ENCODE results near the gene RBMS1. TPM values are rescaled to one million over a fixed set of nuclear protein-coding genes. Genes with fewer than 3 reads are reported as not detected.

RBMS1 gene
- total and polyA plus RNA-seq, 4 donors: 49.5 to 215 (median 76.3) TPM

DNA sequence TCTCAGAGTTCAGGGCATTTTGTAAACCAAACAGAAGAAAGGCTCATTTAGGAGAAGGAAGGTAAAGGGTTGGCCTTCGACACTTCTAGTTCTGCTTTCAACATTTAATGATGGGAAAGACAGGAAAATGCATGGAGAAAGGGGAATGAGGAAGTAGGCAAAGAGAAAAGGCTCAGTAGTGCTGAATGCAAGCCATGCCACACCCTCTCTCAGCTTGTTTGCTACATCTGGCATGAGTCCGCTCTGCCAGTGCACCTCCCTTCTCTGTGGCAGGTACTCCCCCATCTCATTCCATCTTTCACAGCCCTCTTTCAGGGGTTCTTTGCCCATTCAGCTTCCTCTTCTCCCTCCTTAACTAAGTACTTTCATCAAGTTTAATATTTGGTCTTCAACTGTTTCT is 172.6 kb downstream of the RBMS1 start:
- DNase-seq: no peak
- H3K36me3 ChIP-seq (ENCODE audit: control insufficient read depth in 4 of 4, insufficient read depth in 4 of 4, low read length in 4 of 4): no peaks in the 10 kb centered on the region
- H3K4me3 ChIP-seq: no peak overlapping the region
- WGBS, 2 donors: 38 to 42% methylated on average over 2 of the region's 2 CpGs
- TF ChIP-seq, protein P1, sequence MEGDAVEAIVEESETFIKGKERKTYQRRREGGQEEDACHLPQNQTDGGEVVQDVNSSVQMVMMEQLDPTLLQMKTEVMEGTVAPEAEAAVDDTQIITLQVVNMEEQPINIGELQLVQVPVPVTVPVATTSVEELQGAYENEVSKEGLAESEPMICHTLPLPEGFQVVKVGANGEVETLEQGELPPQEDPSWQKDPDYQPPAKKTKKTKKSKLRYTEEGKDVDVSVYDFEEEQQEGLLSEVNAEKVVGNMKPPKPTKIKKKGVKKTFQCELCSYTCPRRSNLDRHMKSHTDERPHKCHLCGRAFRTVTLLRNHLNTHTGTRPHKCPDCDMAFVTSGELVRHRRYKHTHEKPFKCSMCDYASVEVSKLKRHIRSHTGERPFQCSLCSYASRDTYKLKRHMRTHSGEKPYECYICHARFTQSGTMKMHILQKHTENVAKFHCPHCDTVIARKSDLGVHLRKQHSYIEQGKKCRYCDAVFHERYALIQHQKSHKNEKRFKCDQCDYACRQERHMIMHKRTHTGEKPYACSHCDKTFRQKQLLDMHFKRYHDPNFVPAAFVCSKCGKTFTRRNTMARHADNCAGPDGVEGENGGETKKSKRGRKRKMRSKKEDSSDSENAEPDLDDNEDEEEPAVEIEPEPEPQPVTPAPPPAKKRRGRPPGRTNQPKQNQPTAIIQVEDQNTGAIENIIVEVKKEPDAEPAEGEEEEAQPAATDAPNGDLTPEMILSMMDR (IDR thresholded peaks at IDR 0.05; ENCODE audit: control extremely low read depth, extremely low read depth): no peak
- H3K9me3 ChIP-seq (ENCODE audit: control insufficient read depth in 4 of 4, insufficient read depth in 3 of 4, low read length in 3 of 4): no peaks in the 10 kb centered on the region
- no peaks in the 10 kb centered on the region for H3K27me3 ChIP-seq (ENCODE audit: control insufficient read depth in 3 of 3, insufficient read depth in 3 of 3, low read length in 2 of 3)
- peak; percentile 68 for ATAC-seq (ENCODE audit: insufficient read depth, low FRiP score)
- peaks cover 2 to 44% (median 16%) of the 10 kb centered on the region in 5 donors for H3K4me1 ChIP-seq (ENCODE audit: control insufficient read depth in 5 of 5, insufficient read depth in 5 of 5, low read length in 5 of 5)
- H3K27ac ChIP-seq (ENCODE audit: low read depth in 1 of 2, low read length in 1 of 2): peak overlapping the region in 1 of 2 donors; percentile 61
- H3K9ac ChIP-seq (ENCODE audit: insufficient read depth in 1 of 2, low read length in 2 of 2): no peak overlapping the region

DNA sequence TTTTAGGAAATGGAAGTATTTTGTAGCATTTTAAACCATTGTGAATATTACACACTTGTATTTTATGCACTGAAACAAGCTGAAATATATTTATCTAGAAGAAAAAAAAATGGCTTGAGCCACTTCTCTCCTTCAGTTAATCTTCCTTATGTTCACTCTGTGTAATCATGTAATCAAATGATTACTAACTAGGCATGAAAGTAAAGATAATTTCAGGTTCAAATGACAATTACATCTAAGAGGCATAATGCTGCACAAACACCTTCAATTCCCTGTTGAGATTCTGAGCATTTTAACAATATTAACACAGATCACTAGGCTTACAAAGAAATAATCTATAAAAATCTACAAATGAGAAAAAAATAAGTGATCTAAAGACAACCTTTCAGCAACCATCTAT is 173.9 kb downstream of the RBMS1 start:
- DNase-seq (no peak), ATAC-seq (ENCODE audit: insufficient read depth, low FRiP score) (no peak)
- H3K9ac ChIP-seq (ENCODE audit: insufficient read depth in 1 of 2, low read length in 2 of 2): no peak overlapping the region
- TF ChIP-seq, protein P1 (IDR thresholded peaks at IDR 0.05; ENCODE audit: control extremely low read depth, extremely low read depth): no peak
- H3K4me3 ChIP-seq: no peak overlapping the region
- H3K36me3 ChIP-seq (ENCODE audit: control insufficient read depth in 4 of 4, insufficient read depth in 4 of 4, low read length in 4 of 4): no peaks in the 10 kb centered on the region
- no peaks in the 10 kb centered on the region for H3K9me3 ChIP-seq (ENCODE audit: control insufficient read depth in 4 of 4, insufficient read depth in 3 of 4, low read length in 3 of 4)
- H3K27ac ChIP-seq (ENCODE audit: low read depth in 1 of 2, low read length in 1 of 2): no peak overlapping the region
- peaks cover 2 to 39% (median 16%) of the 10 kb centered on the region in 5 donors for H3K4me1 ChIP-seq (ENCODE audit: control insufficient read depth in 5 of 5, insufficient read depth in 5 of 5, low read length in 5 of 5)
- H3K27me3 ChIP-seq (ENCODE audit: control insufficient read depth in 3 of 3, insufficient read depth in 3 of 3, low read length in 2 of 3): no peaks in the 10 kb centered on the region

DNA sequence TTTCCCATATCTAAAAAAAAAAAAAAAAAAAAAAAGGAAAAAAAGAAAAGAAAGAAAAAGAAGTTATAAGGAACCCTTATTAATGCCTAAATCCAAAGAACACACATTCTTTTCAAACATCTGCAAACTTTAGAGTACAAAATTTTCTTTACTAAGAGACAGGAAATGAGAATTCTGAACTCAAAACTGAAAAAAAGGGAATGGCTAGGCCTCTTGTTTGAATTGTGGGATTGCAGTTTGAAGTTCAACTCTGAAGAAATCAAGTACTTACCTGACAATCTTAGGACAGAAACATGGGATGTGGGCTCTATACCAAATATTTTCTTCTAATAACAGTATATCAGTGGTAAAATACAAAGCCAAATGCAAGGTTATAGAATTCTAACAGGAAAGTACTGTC is 175.4 kb downstream of the RBMS1 start:
- Histone ChIP-seq H3K4me3 (no peak overlapping the region), H3K9me3 (ENCODE audit: control insufficient read depth in 4 of 4, insufficient read depth in 3 of 4, low read length in 3 of 4) (no peaks in the 10 kb centered on the region), H3K36me3 (ENCODE audit: control insufficient read depth in 4 of 4, insufficient read depth in 4 of 4, low read length in 4 of 4) (peaks cover 0 to 1% (median 0%) of the 10 kb centered on the region in 4 donors), H3K27me3 (ENCODE audit: control insufficient read depth in 3 of 3, insufficient read depth in 3 of 3, low read length in 2 of 3) (no peaks in the 10 kb centered on the region), H3K9ac (ENCODE audit: insufficient read depth in 1 of 2, low read length in 2 of 2) (no peak overlapping the region), H3K4me1 (ENCODE audit: control insufficient read depth in 5 of 5, insufficient read depth in 5 of 5, low read length in 5 of 5) (peaks cover 2 to 39% (median 16%) of the 10 kb centered on the region in 5 donors), H3K27ac (ENCODE audit: low read depth in 1 of 2, low read length in 1 of 2) (peak overlapping the region in 1 of 2 donors; percentile 1)
- ATAC-seq (ENCODE audit: insufficient read depth, low FRiP score): no peak
- TF ChIP-seq, protein P1 (IDR thresholded peaks at IDR 0.05; ENCODE audit: control extremely low read depth, extremely low read depth): no peak
- no peak for DNase-seq

Measured in lung (tissue), 12 donors.